Activated T-helper 1 cell treated with anti-CD3 and anti-CD28 coated beads, Interleukin-12 subunit alpha, Interleukin-12 subunit beta, Interleukin-2, Interleukin-4 antibody, amounts not matched to agents 30 ng/mL and 10 ng/mL and 1 ng/mL, durations not matched to agents 14 hours and 24 hours and 36 hours (primary cell): ENCODE results near the gene SKA1. TPM values are rescaled to one million over a fixed set of nuclear protein-coding genes. Genes with fewer than 3 reads are reported as not detected.
"Not testable (repeated sequence)": the region's sequence is repeated elsewhere in the genome, so short reads cannot be mapped to it uniquely, and the experiment has no call there.

ENCODE experiments used
- DNase-seq: peaks from one replicate; pipeline ENCODE4 v3.0.0; 2021; ENCODE audit warnings: low spot score
- H3K27ac Mint-ChIP-seq: one replicate; pipeline ENCODE4 v1.8.0; 2021; ENCODE audit warnings: mild to moderate bottlenecking, mixed read lengths
- H3K27me3 Mint-ChIP-seq: one replicate; pipeline ENCODE4 v1.8.0; 2022; ENCODE audit warnings: mild to moderate bottlenecking, moderate library complexity, mixed read lengths; ENCODE audit not compliant: insufficient read depth
- H3K36me3 Mint-ChIP-seq: one replicate; pipeline ENCODE4 v1.8.0; 2021; ENCODE audit warnings: low read depth, mixed read lengths
- H3K4me1 Mint-ChIP-seq: one replicate; pipeline ENCODE4 v1.8.0; 2021; ENCODE audit warnings: low read depth, mixed read lengths
- H3K4me3 Mint-ChIP-seq: one replicate; pipeline ENCODE4 v1.8.0; 2021; ENCODE audit warnings: mild to moderate bottlenecking, moderate library complexity, mixed read lengths
- H3K9me3 Mint-ChIP-seq: one replicate; pipeline ENCODE4 v1.8.0; 2021; ENCODE audit warnings: mixed read lengths
- intact Hi-C: fragments of 100-400 bp; cut with micrococcal nuclease; formaldehyde crosslinking; loops from one replicate; pipeline ENCODE4 v1.15.1; 2024
- total RNA-seq: library from RNA; stranded (reverse); gene quantifications from 2 replicates; pipeline ENCODE4 v1.2.3, GENCODE V29; 2022

The SKA1 gene
- total RNA-seq, 1 donor from 2014 or later: 23.3 TPM

- Mint-ChIP-seq H3K4me1 (no peaks in the 10 kb centered on the region), H3K36me3 (no peaks in the 10 kb centered on the region), H3K27me3 (peaks cover 5% of the 10 kb centered on the region), H3K9me3 (peaks cover 13% of the 10 kb centered on the region), H3K4me3 (no peak overlapping the region), H3K27ac (no peak overlapping the region)
- DNase-seq: no peak
- intact Hi-C loops: no loop called here
These were observed 43.8 kb downstream of the SKA1 start for GRCh38 chr18:50418650-50419049.

- DNase-seq: no peak
- Mint-ChIP-seq H3K4me3 (no peak overlapping the region), H3K9me3 (peaks cover 20% of the 10 kb centered on the region), H3K27ac (no peak overlapping the region), H3K36me3 (no peaks in the 10 kb centered on the region), H3K4me1 (no peaks in the 10 kb centered on the region), H3K27me3 (peaks cover 15% of the 10 kb centered on the region)
- intact Hi-C loops: no loop called here
These were observed 47.5 kb downstream of the SKA1 start for GRCh38 chr18:50422286-50422898.

- H3K36me3 Mint-ChIP-seq: no peaks in the 10 kb centered on the region
- peaks cover 18% of the 10 kb centered on the region for H3K27me3 Mint-ChIP-seq
- H3K4me3 Mint-ChIP-seq: no peak overlapping the region
These were observed 50.2 kb downstream of the SKA1 start for GRCh38 chr18:50424877-50425690.

DNA sequence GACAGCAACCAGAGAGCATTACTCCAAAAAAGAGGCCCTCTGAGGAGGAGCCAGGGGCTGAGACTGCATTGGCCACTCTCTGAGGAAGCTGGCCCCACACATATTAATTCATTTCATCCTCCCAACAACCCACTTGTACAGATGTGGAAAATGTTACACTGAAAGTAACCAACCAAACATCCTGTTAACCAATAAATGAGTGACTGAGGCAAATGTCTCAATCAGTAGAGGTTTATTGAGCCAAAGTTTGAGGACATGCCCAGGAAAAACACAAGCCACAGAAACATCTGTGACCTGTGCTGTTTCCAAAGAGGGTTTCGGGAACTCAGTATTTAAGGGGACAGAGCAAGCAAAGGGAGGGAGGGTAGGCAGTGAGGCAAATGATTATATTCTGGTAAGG, 53.0 kb downstream of the SKA1 start:
- Mint-ChIP-seq H3K4me1 (no peaks in the 10 kb centered on the region), H3K9me3 (peaks cover 7% of the 10 kb centered on the region), H3K27ac (no peak overlapping the region), H3K36me3 (no peaks in the 10 kb centered on the region), H3K27me3 (peaks cover 22% of the 10 kb centered on the region), H3K4me3 (no peak overlapping the region)
- intact Hi-C loops: loop anchor here (5.0 kb wide), 1 partner anchor 211 kb away; no protein-coding TSS in a partner anchor
- DNase-seq: no peak

More at GRCh38 chr18:50424877-50425690, 50.2 kb downstream of the SKA1 start:
- Mint-ChIP-seq H3K27ac (no peak overlapping the region), H3K9me3 (peaks cover 7% of the 10 kb centered on the region), H3K4me1 (no peaks in the 10 kb centered on the region)
- intact Hi-C loops: loop anchor here (5.0 kb wide), 1 partner anchor 208 kb away; no protein-coding TSS in a partner anchor
- DNase-seq: no peak

DNA sequence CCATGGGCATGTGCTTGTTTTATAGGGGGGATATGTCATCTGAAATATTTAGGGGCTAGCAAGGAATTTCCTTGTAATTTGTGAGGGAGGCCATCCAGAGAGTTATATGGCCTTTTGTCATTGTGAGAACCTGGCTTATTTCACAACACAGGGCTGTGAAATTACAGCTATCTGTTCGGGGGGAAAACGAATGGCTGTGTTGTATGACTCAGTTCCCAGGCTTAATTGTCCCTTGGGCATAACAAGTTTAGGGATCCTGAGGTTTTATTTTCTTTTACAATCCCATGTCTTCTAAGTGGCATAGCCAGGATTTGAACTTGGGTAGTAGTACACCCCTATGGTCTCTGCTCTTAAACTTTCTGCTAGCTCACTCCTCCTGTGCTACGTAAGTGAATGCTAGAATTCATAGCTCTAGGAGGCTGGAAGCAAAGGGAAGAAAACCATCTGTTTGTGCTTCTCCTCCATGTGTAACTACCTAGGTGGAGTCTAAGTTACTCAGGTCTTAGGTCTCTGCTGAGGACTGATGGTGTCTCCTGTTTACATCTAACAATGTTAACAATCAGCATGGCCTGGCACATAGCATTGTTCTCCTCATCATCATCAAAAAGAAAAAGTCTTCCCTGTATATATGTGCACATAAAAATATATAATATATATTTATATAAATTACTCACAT, 53.8 kb downstream of the SKA1 start:
- intact Hi-C loops: loop anchor here (1.0 to 5.0 kb wide), 2 partner anchors 71 to 211 kb away; no protein-coding TSS in a partner anchor
- H3K36me3 Mint-ChIP-seq: no peaks in the 10 kb centered on the region
- no peak for DNase-seq
- H3K27me3 Mint-ChIP-seq: peaks cover 17% of the 10 kb centered on the region
- peaks cover 7% of the 10 kb centered on the region for H3K9me3 Mint-ChIP-seq
- no peak overlapping the region for H3K27ac Mint-ChIP-seq
- no peaks in the 10 kb centered on the region for H3K4me1 Mint-ChIP-seq
- no peak overlapping the region for H3K4me3 Mint-ChIP-seq

DNA sequence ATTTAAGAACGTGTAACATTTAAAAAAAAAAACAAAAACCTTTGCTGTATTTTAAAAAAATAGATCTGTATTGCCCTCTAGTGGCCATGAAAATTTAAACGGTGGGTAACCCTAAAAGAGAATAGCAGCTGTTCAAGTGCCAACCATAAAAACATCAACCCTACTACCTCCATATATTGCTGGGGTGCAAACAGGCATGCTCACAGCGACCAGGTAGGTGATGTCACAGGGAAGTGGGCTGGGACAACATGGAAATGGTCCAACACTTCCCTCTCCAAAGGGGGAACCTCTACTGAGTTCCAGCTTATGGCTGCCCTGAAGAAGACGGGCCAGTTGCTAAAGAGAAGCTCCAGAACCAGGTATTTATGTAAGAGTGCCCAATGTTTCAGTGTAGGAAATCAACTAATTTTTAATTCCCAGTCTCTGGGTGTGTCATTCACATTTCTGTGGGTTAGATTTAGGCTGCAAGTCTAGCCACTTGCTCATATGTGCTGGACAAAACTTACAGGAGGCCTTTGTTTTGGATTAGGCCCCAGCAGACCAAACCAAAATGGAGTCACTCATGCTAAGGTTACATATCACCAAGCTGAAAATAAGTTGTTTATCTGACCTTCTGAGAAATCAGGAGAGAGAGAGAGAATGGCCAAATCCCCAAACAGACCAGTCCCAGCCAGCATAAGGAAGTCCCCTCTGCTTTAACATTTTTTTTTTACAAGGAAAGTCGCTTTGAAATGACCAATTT, 54.5 kb downstream of the SKA1 start:
- intact Hi-C loops: loop anchor here (1.0 to 5.0 kb wide), 2 partner anchors 72 to 212 kb away; no protein-coding TSS in a partner anchor
- no peak for DNase-seq
- H3K27me3 Mint-ChIP-seq: peaks cover 14% of the 10 kb centered on the region
- no peak overlapping the region for H3K4me3 Mint-ChIP-seq
- no peaks in the 10 kb centered on the region for H3K4me1 Mint-ChIP-seq
- H3K36me3 Mint-ChIP-seq: no peaks in the 10 kb centered on the region
- no peak overlapping the region for H3K27ac Mint-ChIP-seq
- peaks cover 7% of the 10 kb centered on the region for H3K9me3 Mint-ChIP-seq

DNA sequence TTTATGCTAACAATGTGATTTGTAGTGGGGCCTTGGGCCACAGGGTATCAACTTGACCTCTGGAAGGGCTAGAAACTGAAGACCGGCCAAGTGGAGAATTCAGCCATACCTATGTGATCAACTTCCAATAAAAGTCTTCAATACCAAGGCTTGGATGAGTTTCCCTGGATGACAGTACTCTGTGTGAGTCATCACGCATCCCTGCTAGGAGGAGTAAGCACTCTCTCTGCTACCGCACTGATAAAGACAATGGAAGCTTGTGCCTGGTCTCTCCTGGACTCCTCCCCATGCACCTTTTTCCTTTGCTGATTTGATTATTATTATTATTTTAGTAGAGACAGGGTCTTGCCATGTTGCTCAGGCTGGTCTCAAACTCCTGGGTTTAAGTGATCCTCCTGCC, 58.1 kb downstream of the SKA1 start:
- Mint-ChIP-seq H3K4me1 (no peaks in the 10 kb centered on the region), H3K4me3 (no peak overlapping the region)
- intact Hi-C loops: no loop called here

GRCh38 chr18:50436742-50437141, 61.9 kb downstream of the SKA1 start:
- intact Hi-C loops, H3K4me3 Mint-ChIP-seq, H3K27ac Mint-ChIP-seq, H3K27me3 Mint-ChIP-seq, H3K36me3 Mint-ChIP-seq, DNase-seq, H3K4me1 Mint-ChIP-seq, H3K9me3 Mint-ChIP-seq: not testable (repeated sequence)

More for the DNA sequence above, 58.1 kb downstream of the SKA1 start:
- H3K9me3 Mint-ChIP-seq: no peaks in the 10 kb centered on the region
- no peak for DNase-seq
- no peaks in the 10 kb centered on the region for H3K36me3 Mint-ChIP-seq
- H3K27ac Mint-ChIP-seq: no peak overlapping the region
- peaks cover 4% of the 10 kb centered on the region for H3K27me3 Mint-ChIP-seq

GRCh38 chr18:50439460-50440015, 64.7 kb downstream of the SKA1 start:
- Mint-ChIP-seq H3K27ac (no peak overlapping the region), H3K27me3 (peaks cover 5% of the 10 kb centered on the region), H3K36me3 (no peaks in the 10 kb centered on the region), H3K4me1 (no peaks in the 10 kb centered on the region), H3K4me3 (no peak overlapping the region), H3K9me3 (no peaks in the 10 kb centered on the region)
- intact Hi-C loops: no loop called here
- no peak for DNase-seq

DNA sequence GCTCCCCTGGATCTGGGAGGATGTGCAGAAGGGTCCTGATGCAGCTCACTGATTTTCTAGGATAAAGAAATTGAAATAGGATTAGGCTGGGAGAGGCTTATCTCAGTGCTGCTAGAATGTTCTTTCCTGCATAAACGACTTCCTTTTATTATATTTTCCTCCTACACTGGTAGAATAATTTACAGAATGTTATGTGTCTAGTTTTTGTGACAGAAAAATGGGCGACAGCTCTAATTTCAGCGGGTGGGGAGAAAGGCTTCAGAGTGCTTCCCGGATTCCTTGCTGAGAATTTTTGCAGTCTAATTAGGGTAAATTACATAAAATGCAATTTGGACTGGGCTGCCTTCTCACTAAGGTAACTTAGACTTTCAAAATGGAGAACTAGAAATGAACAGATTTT, 66.2 kb downstream of the SKA1 start:
- no peak overlapping the region for H3K4me3 Mint-ChIP-seq
- intact Hi-C loops: no loop called here
- peaks cover 3% of the 10 kb centered on the region for H3K9me3 Mint-ChIP-seq
- H3K4me1 Mint-ChIP-seq: no peaks in the 10 kb centered on the region
- H3K27me3 Mint-ChIP-seq: peaks cover 5% of the 10 kb centered on the region
- H3K27ac Mint-ChIP-seq: no peak overlapping the region
- no peaks in the 10 kb centered on the region for H3K36me3 Mint-ChIP-seq
- no peak for DNase-seq

DNA sequence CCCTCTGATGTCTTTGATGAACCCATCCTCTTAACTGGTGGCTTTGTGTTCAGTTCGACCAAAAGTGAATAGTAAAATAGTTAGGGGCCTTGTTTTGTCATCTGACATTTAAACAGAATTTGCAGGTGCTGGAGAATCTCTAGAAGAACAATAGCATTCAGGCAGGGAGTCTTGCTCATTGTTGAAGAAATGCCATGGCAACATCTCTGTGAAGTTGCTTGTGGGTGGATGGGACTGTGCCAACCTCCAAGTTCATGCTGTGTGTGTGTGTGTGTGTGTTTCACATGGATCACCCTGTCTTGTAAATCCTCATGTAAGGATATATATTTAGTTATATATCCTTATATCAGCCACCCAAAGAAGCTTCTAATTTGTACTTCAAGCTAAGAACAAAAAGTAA, 66.7 kb downstream of the SKA1 start:
- no peaks in the 10 kb centered on the region for H3K4me1 Mint-ChIP-seq
- intact Hi-C loops: no loop called here
- H3K9me3 Mint-ChIP-seq: peaks cover 5% of the 10 kb centered on the region
- no peaks in the 10 kb centered on the region for H3K36me3 Mint-ChIP-seq
- H3K27me3 Mint-ChIP-seq: peaks cover 9% of the 10 kb centered on the region
- H3K4me3 Mint-ChIP-seq: no peak overlapping the region
- DNase-seq: no peak
- no peak overlapping the region for H3K27ac Mint-ChIP-seq
